CD4-positive, alpha-beta T cell treated with Interleukin-15 for 1 hour (primary cell): ENCODE data around the gene TMBIM6.
"Not testable (repeated sequence)": the region's sequence is repeated elsewhere in the genome, so short reads cannot be mapped to it uniquely, and the experiment has no call there.

Experiments used
- DNase-seq: peaks from one replicate; pipeline ENCODE4 v3.0.0-alpha.2; 2020

The TMBIM6 gene

GRCh38 chr12:49730568-49731101 is 10.7 kb upstream of the TMBIM6 start:
- DNase-seq = no peak

- no peak for DNase-seq
Measured at GRCh38 chr12:49733219-49734017, 7.9 kb upstream of the TMBIM6 start.

- not testable (repeated sequence) for DNase-seq
Measured at GRCh38 chr12:49734900-49735299, 6.5 kb upstream of the TMBIM6 start.

- not testable (repeated sequence) for DNase-seq
Measured at GRCh38 chr12:49738721-49739120, 2.6 kb upstream of the TMBIM6 start.

GRCh38 chr12:49740277-49740676 is 1.1 kb upstream of the TMBIM6 start:
- DNase-seq = not testable (repeated sequence)

GRCh38 chr12:49741882-49742620 is 694 bp downstream of the TMBIM6 start:
- DNase-seq = peak; percentile 93

- DNase-seq = no peak
Measured at GRCh38 chr12:49744363-49744885, 3.1 kb downstream of the TMBIM6 start.

- DNase-seq = no peak
Measured at GRCh38 chr12:49748306-49748705, 6.9 kb downstream of the TMBIM6 start.

- DNase-seq = no peak
Measured at GRCh38 chr12:49748800-49749199, 7.4 kb downstream of the TMBIM6 start.

GRCh38 chr12:49750027-49750995 is 9.0 kb downstream of the TMBIM6 start:
- peak; percentile 34 for DNase-seq

- DNase-seq = no peak
Measured at GRCh38 chr12:49750996-49751393, 9.6 kb downstream of the TMBIM6 start.

GRCh38 chr12:49761677-49762467 is 20.5 kb downstream of the TMBIM6 start:
- no peak for DNase-seq

GRCh38 chr12:49762468-49762847 is 21.1 kb downstream of the TMBIM6 start:
- no peak for DNase-seq

GRCh38 chr12:49763006-49763591 is 21.7 kb downstream of the TMBIM6 start:
- DNase-seq = peak; percentile 68

- DNase-seq = no peak
Measured at GRCh38 chr12:49764126-49764525, 22.8 kb downstream of the TMBIM6 start.

GRCh38 chr12:49766115-49766455 is 24.7 kb downstream of the TMBIM6 start:
- DNase-seq = no peak

- no peak for DNase-seq
Measured at GRCh38 chr12:49767333-49767732, 26.0 kb downstream of the TMBIM6 start.

GRCh38 chr12:49773102-49773501 is 31.7 kb downstream of the TMBIM6 start:
- DNase-seq = not testable (repeated sequence)

GRCh38 chr12:49776413-49776812 is 35.1 kb downstream of the TMBIM6 start:
- DNase-seq = peak; percentile 54

- DNase-seq = no peak
Measured at GRCh38 chr12:49776858-49777257, 35.5 kb downstream of the TMBIM6 start.

- DNase-seq = no peak
Measured at GRCh38 chr12:49777341-49777740, 36.0 kb downstream of the TMBIM6 start.
